ENCODE results near the gene SMARCB1.

DNA sequence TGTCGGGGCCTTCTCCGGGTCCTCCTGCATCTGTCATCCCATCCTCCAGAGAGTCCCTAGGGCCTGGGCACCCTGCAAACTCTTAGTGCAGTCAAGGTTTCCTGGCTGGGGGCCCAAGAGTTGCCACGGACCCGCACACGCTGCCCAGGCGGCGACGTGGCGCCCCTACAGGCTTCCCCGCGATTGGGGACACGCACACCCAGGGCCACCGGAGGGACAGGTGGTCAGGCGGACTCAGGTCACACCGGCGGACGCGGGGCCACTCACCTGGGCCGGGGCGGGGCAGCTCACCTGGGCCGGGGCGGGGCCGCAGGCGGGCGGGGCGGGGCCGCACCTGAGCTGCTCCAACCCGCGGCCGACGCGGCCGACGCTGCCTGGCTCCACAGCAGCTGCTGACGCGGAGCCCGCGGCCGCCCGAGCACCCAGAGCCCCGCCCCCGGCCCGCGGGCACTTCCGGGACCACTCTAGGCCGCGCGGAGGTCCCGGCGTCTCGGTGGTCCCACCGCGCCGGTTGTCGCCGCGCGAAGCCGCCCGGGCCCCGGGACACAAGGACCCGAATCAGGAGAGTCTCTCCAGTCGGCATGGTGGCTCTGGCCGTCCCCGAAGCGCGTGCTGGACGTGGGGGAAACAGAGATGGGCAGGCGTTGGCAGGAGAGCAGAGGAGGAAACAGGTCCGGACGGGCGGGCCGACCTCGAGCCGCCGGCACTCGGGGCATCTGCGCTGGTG lies 35.9 kb upstream of the SMARCB1 start, which contains the start of gene ZNF70:
- TF ChIP-seq POLR2A (IDR thresholded peaks at IDR 0.05): no peak
- no peak for TF ChIP-seq CTCF (IDR thresholded peaks at IDR 0.05)
- peak; percentile 58 to 78 (median 72) for TF ChIP-seq POLR2AphosphoS5 (IDR thresholded peaks at IDR 0.05)

All from breast epithelium (tissue), 3 donors.